Lower leg skin (tissue), 3 donors: ENCODE results near the gene NTM.

Source experiments
- POLR2A ChIP-seq, 2 donors: fragments of 450-650 bp; IDR thresholded peaks; one replicate each; pipeline ENCODE4 v1.6.1; 2016 to 2017; ENCODE audit warnings: antibody characterized with exemption in 2 of 2, mild to moderate bottlenecking in 1 of 2, moderate library complexity in 1 of 2
- TF ChIP-seq, protein P1 (sequence below), 3 donors: fragments of 450-650 bp; IDR thresholded peaks; one replicate each; pipeline ENCODE4 v1.5.1; 2016; ENCODE audit warnings: antibody characterized with exemption in 3 of 3, mild to moderate bottlenecking in 3 of 3, moderate library complexity in 2 of 3

DNA sequence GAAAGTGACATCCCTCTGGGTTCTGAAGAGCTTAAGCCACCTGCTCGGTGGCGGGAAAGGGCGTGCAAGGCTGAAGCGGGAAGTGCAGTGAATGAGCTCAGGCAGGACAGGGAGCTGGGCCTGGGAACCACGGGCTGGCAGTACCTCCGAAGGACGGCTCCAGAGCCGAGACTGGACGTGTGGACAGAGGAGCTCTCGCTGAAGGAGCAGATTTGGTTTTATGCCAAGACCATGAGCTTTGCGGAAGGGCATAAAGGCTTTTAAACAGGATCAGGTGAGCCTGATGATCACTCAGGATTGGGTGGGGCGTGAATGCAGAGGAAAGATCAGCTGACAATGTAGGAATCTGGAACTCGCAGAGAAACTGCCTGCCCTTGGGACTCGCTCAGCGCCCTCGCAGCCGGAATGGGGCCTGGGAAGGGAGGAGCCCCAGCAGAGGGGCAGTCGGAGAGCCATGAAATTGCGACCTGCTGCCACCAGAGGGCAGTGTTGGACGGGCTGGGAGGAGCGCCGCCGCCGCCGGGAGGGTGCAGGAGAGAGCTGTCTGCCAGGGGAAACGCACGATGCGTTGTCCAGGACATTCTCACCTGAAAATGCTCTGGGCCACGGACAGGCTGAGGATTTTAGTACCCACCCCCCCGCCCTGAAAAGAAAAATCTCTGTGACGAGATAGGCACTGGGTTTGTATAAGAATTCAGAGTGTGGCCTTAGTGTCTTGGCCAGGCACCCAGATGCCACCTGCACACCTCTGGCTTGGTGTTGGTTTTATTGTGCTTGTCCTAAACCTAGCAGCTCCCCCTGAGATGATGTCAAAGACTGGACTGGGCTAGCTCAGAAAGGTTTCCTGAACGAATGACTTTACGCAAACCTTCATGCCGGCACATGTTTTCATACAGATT is 324.4 kb downstream of the NTM start:
- TF ChIP-seq, protein P1, sequence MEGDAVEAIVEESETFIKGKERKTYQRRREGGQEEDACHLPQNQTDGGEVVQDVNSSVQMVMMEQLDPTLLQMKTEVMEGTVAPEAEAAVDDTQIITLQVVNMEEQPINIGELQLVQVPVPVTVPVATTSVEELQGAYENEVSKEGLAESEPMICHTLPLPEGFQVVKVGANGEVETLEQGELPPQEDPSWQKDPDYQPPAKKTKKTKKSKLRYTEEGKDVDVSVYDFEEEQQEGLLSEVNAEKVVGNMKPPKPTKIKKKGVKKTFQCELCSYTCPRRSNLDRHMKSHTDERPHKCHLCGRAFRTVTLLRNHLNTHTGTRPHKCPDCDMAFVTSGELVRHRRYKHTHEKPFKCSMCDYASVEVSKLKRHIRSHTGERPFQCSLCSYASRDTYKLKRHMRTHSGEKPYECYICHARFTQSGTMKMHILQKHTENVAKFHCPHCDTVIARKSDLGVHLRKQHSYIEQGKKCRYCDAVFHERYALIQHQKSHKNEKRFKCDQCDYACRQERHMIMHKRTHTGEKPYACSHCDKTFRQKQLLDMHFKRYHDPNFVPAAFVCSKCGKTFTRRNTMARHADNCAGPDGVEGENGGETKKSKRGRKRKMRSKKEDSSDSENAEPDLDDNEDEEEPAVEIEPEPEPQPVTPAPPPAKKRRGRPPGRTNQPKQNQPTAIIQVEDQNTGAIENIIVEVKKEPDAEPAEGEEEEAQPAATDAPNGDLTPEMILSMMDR (IDR thresholded peaks at IDR 0.05), result peak in 1 of 3 donors; percentile 39
- TF ChIP-seq POLR2A (IDR thresholded peaks at IDR 0.05), result no peak
